Nephron progenitor cell (in vitro differentiated cells): ENCODE data around the gene ADNP2.

Experiments
- DNase-seq: peaks from one replicate; pipeline ENCODE4 v3.0.0; 2021
- H3K27ac Mint-ChIP-seq: 2 replicates; pipeline ENCODE4 v1.8.0; 2021; ENCODE audit warnings: mild to moderate bottlenecking, moderate library complexity, mixed read lengths
- H3K27me3 Mint-ChIP-seq: 2 replicates; pipeline ENCODE4 v1.8.0; 2021; ENCODE audit warnings: mild to moderate bottlenecking, low read depth, mixed read lengths; ENCODE audit not compliant: poor library complexity
- H3K36me3 Mint-ChIP-seq: 2 replicates; pipeline ENCODE4 v1.8.0; 2021; ENCODE audit warnings: low read depth, mixed read lengths
- H3K4me1 Mint-ChIP-seq: 2 replicates; pipeline ENCODE4 v1.8.0; 2021; ENCODE audit warnings: mixed read lengths
- H3K4me3 Mint-ChIP-seq: 2 replicates; pipeline ENCODE4 v1.8.0; 2021; ENCODE audit warnings: mild to moderate bottlenecking, moderate library complexity, mixed read lengths
- H3K9me3 Mint-ChIP-seq: 2 replicates; pipeline ENCODE4 v1.8.0; 2021; ENCODE audit warnings: mild to moderate bottlenecking, moderate library complexity, mixed read lengths
- TF ChIP-seq, protein P1 (sequence below): fragments of 200-600 bp; sonication (generic); IDR thresholded peaks from 2 replicates; pipeline ENCODE4 v1.5.0; 2021; ENCODE audit warnings: antibody characterized with exemption

Gene ADNP2

DNA sequence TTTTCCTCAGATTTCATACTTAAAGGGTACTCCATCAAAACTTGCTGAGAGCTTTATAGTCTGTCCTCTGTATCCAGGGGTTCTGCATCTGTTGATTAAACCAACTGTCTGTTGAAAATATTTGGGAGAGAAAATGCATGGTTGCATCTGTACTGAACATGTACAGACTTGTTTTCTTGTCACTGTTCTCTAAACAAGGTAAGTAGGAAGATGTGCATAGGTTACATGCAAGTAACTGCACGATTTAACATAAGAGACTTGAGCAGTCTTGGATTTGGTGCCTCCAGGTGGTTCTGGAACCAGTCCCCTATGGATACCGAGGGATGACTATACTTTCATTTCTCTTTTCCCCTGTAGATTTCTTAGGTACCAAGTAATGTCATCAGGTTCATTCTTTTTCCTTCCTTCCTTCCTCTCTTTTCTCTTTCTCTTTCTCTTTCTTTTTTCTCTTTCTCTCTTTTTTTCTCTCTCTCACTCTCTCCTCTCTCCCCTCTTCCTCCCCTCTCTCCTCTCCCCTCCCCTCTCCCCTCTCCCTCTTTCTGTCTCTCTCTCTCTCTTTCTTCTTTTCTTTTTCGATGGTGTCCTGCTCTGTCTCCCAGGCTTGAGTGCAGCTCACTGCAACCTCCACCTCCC lies 23.2 kb downstream of the ADNP2 start:
- H3K36me3 Mint-ChIP-seq: peaks cover 77% of the 10 kb centered on the region
- DNase-seq: no peak
- H3K4me3 Mint-ChIP-seq: no peak overlapping the region
- H3K9me3 Mint-ChIP-seq: peaks cover 11% of the 10 kb centered on the region
- no peaks in the 10 kb centered on the region for H3K27me3 Mint-ChIP-seq
- H3K27ac Mint-ChIP-seq: no peak overlapping the region
- peaks cover 16% of the 10 kb centered on the region for H3K4me1 Mint-ChIP-seq
- TF ChIP-seq, protein P1, sequence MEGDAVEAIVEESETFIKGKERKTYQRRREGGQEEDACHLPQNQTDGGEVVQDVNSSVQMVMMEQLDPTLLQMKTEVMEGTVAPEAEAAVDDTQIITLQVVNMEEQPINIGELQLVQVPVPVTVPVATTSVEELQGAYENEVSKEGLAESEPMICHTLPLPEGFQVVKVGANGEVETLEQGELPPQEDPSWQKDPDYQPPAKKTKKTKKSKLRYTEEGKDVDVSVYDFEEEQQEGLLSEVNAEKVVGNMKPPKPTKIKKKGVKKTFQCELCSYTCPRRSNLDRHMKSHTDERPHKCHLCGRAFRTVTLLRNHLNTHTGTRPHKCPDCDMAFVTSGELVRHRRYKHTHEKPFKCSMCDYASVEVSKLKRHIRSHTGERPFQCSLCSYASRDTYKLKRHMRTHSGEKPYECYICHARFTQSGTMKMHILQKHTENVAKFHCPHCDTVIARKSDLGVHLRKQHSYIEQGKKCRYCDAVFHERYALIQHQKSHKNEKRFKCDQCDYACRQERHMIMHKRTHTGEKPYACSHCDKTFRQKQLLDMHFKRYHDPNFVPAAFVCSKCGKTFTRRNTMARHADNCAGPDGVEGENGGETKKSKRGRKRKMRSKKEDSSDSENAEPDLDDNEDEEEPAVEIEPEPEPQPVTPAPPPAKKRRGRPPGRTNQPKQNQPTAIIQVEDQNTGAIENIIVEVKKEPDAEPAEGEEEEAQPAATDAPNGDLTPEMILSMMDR: no peak

DNA sequence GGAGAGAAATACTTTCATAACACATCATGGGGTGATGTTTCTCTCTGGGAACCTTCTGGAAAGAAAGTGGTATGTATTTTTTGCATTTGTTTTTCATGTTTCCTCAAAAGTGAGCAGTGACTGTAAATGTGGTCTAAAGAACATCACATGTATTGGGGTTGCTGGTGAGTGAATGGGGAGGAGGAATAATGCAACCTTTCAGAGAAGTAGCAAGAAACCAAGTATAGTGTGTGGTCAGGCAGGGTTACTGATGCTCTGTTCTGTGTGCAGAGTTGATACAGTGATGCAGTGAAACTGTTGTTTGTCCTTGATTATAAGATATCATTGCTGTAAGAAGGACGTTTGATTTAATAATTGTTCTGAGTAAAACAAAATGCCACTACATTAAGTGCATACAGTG lies 24.1 kb downstream of the ADNP2 start:
- TF ChIP-seq, protein P1: no peak
- H3K27ac Mint-ChIP-seq: no peak overlapping the region
- H3K4me1 Mint-ChIP-seq: peaks cover 16% of the 10 kb centered on the region
- H3K36me3 Mint-ChIP-seq: peaks cover 74% of the 10 kb centered on the region
- H3K27me3 Mint-ChIP-seq: no peaks in the 10 kb centered on the region
- no peak overlapping the region for H3K4me3 Mint-ChIP-seq
- H3K9me3 Mint-ChIP-seq: peaks cover 3% of the 10 kb centered on the region
- DNase-seq: no peak

DNA sequence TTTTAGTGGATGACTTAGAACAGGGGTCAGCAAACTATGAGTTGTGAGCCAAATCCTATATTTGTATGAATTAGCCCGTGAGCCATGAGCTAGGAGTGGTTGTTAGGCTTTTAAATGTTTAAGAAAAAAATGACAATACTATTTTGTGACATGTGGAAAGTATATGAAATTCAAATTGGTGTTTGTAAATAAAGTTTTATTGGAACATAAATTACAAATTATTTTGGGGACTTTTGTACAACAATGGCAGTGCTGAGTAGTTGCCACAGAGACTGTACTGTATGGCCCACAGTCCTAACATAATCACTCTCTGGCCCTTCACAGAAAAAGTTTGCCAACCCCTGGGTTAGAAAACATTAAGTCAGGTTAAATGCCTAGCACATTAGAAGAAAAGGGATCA lies 26.1 kb downstream of the ADNP2 start:
- peaks cover 66% of the 10 kb centered on the region for H3K36me3 Mint-ChIP-seq
- peaks cover 9% of the 10 kb centered on the region for H3K4me1 Mint-ChIP-seq
- H3K9me3 Mint-ChIP-seq: no peaks in the 10 kb centered on the region
- DNase-seq: no peak
- TF ChIP-seq, protein P1: no peak
- no peak overlapping the region for H3K4me3 Mint-ChIP-seq
- H3K27ac Mint-ChIP-seq: no peak overlapping the region
- no peaks in the 10 kb centered on the region for H3K27me3 Mint-ChIP-seq

DNA sequence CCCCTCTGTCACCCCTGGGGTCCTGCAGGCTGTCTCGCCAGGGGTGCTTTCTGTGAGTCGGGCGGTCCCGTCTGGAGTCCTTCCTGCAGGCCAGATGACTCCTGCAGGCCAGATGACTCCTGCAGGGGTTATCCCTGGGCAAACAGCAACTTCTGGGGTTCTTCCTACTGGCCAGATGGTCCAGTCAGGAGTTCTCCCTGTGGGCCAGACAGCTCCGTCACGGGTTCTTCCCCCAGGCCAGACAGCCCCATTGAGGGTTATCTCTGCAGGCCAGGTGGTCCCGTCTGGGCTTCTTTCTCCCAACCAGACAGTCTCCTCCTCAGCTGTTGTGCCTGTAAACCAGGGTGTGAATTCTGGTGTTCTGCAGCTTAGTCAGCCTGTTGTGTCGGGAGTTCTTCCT lies 27.6 kb downstream of the ADNP2 start:
- no peaks in the 10 kb centered on the region for H3K4me1 Mint-ChIP-seq
- H3K27me3 Mint-ChIP-seq: no peaks in the 10 kb centered on the region

DNA sequence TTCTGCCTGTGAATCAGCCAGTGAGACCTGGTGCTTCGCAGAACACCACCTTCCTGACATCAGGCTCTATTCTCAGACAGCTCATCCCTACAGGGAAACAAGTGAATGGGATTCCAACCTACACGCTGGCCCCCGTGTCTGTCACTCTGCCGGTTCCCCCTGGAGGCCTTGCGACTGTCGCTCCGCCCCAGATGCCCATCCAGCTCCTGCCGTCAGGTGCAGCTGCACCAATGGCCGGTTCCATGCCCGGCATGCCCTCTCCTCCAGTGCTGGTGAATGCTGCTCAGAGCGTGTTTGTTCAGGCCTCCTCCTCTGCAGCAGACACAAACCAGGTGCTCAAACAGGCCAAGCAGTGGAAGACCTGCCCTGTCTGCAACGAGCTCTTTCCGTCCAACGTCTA lies 28.1 kb downstream of the ADNP2 start:
- no peak for DNase-seq
- Mint-ChIP-seq H3K27ac (peak overlapping the region; percentile 50), H3K27me3 (no peaks in the 10 kb centered on the region), H3K4me3 (no peak overlapping the region), H3K36me3 (peaks cover 54% of the 10 kb centered on the region), H3K4me1 (no peaks in the 10 kb centered on the region), H3K9me3 (no peaks in the 10 kb centered on the region)
- TF ChIP-seq, protein P1: no peak

More for the DNA sequence above, 27.6 kb downstream of the ADNP2 start:
- no peak overlapping the region for H3K27ac Mint-ChIP-seq
- H3K36me3 Mint-ChIP-seq: peaks cover 56% of the 10 kb centered on the region
- no peak for DNase-seq
- no peaks in the 10 kb centered on the region for H3K9me3 Mint-ChIP-seq
- TF ChIP-seq, protein P1: no peak
- no peak overlapping the region for H3K4me3 Mint-ChIP-seq

DNA sequence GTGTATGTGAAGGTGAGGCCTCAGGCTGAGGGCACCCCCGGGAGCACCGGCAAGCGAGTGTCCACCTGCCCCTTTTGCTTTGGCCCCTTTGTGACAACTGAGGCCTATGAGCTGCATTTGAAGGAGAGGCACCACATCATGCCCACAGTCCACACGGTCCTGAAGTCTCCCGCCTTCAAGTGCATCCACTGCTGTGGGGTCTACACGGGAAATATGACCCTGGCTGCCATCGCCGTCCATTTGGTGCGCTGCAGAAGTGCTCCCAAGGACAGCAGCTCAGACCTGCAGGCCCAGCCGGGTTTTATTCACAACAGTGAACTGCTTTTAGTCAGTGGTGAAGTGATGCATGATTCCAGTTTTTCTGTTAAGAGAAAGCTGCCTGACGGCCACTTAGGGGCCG lies 28.9 kb downstream of the ADNP2 start:
- TF ChIP-seq, protein P1: no peak
- no peak overlapping the region for H3K4me3 Mint-ChIP-seq
- H3K36me3 Mint-ChIP-seq: peaks cover 50% of the 10 kb centered on the region
- no peaks in the 10 kb centered on the region for H3K27me3 Mint-ChIP-seq
- no peak for DNase-seq
- H3K4me1 Mint-ChIP-seq: no peaks in the 10 kb centered on the region
- no peaks in the 10 kb centered on the region for H3K9me3 Mint-ChIP-seq
- no peak overlapping the region for H3K27ac Mint-ChIP-seq
